Activated T-cell treated with anti-CD3 and anti-CD28 coated beads, Interleukin-2, amount 50 U/mL, for 4 hours (primary cell): ENCODE results near the gene ENOX1. TPM values are rescaled to one million over a fixed set of nuclear protein-coding genes. Genes with fewer than 3 reads are reported as not detected.

Experiments
- ATAC-seq, 2 donors: fragments of 200-7000 bp; cut with Tn5 transposase; one replicate each; pipeline ENCODE4 v1.10.0; 2021
- DNase-seq: peaks from one replicate; pipeline ENCODE4 v3.0.0-alpha.2; 2020
- H3K27me3 Mint-ChIP-seq: one replicate; pipeline ENCODE4 v1.8.0; 2021; ENCODE audit warnings: low read depth, mixed read lengths
- H3K36me3 Mint-ChIP-seq: one replicate; pipeline ENCODE4 v1.8.0; 2022; ENCODE audit warnings: mixed read lengths; ENCODE audit not compliant: insufficient read depth
- H3K4me1 Mint-ChIP-seq: one replicate; pipeline ENCODE4 v1.8.0; 2021; ENCODE audit warnings: low read depth, mixed read lengths
- H3K4me3 Mint-ChIP-seq: one replicate; pipeline ENCODE4 v1.8.0; 2021; ENCODE audit warnings: mild to moderate bottlenecking, moderate library complexity, mixed read lengths
- H3K9me3 Mint-ChIP-seq: one replicate; pipeline ENCODE4 v1.8.0; 2021; ENCODE audit warnings: mixed read lengths
- total RNA-seq, 3 donors: library from RNA; stranded (reverse); gene quantifications; one replicate each; pipeline ENCODE4 v1.2.1, GENCODE V29; 2021

The ENOX1 gene
- total RNA-seq, 3 donors from 2014 or later: 0.14 TPM; not detected in 2

- ATAC-seq (no peak), DNase-seq (no peak)
- Mint-ChIP-seq H3K4me1 (no peaks in the 10 kb centered on the region), H3K4me3 (no peak overlapping the region), H3K27me3 (peaks cover 5% of the 10 kb centered on the region), H3K9me3 (no peaks in the 10 kb centered on the region), H3K36me3 (no peaks in the 10 kb centered on the region)
These were observed 42.3 kb downstream of the ENOX1 start for GRCh38 chr13:43744261-43745031.

- no peak for ATAC-seq
- Mint-ChIP-seq H3K27me3 (peaks cover 7% of the 10 kb centered on the region), H3K4me3 (no peak overlapping the region), H3K36me3 (no peaks in the 10 kb centered on the region), H3K9me3 (no peaks in the 10 kb centered on the region), H3K4me1 (no peaks in the 10 kb centered on the region)
- no peak for DNase-seq
These were observed 43.9 kb downstream of the ENOX1 start for GRCh38 chr13:43742911-43743310.

- peaks cover 2% of the 10 kb centered on the region for H3K27me3 Mint-ChIP-seq
- H3K9me3 Mint-ChIP-seq: no peaks in the 10 kb centered on the region
These were observed 49.3 kb downstream of the ENOX1 start for GRCh38 chr13:43737392-43737923.

GRCh38 chr13:43732726-43733125 lies 54.0 kb downstream of the ENOX1 start:
- ATAC-seq: no peak
- Mint-ChIP-seq H3K4me3 (no peak overlapping the region), H3K4me1 (no peaks in the 10 kb centered on the region), H3K9me3 (no peaks in the 10 kb centered on the region), H3K27me3 (peaks cover 7% of the 10 kb centered on the region), H3K36me3 (no peaks in the 10 kb centered on the region)
- DNase-seq: no peak

More at GRCh38 chr13:43737392-43737923, 49.3 kb downstream of the ENOX1 start:
- H3K36me3 Mint-ChIP-seq: no peaks in the 10 kb centered on the region
- no peak overlapping the region for H3K4me3 Mint-ChIP-seq
- no peak for DNase-seq
- ATAC-seq: no peak
- H3K4me1 Mint-ChIP-seq: no peaks in the 10 kb centered on the region

GRCh38 chr13:43731296-43731695 lies 55.5 kb downstream of the ENOX1 start:
- peaks cover 7% of the 10 kb centered on the region for H3K27me3 Mint-ChIP-seq
- DNase-seq (no peak), ATAC-seq (no peak)
- no peaks in the 10 kb centered on the region for H3K9me3 Mint-ChIP-seq
- H3K4me3 Mint-ChIP-seq: no peak overlapping the region
- no peaks in the 10 kb centered on the region for H3K4me1 Mint-ChIP-seq
- no peaks in the 10 kb centered on the region for H3K36me3 Mint-ChIP-seq

- ATAC-seq: no peak
- no peaks in the 10 kb centered on the region for H3K36me3 Mint-ChIP-seq
- H3K4me1 Mint-ChIP-seq: no peaks in the 10 kb centered on the region
These were observed 56.1 kb downstream of the ENOX1 start for GRCh38 chr13:43730642-43731041.

GRCh38 chr13:43728421-43728820 lies 58.4 kb downstream of the ENOX1 start:
- no peak overlapping the region for H3K4me3 Mint-ChIP-seq
- DNase-seq: no peak
- no peak for ATAC-seq

More at GRCh38 chr13:43730642-43731041, 56.1 kb downstream of the ENOX1 start:
- DNase-seq: no peak
- no peak overlapping the region for H3K4me3 Mint-ChIP-seq
- H3K9me3 Mint-ChIP-seq: no peaks in the 10 kb centered on the region
- peaks cover 7% of the 10 kb centered on the region for H3K27me3 Mint-ChIP-seq

GRCh38 chr13:43727856-43728255 lies 58.9 kb downstream of the ENOX1 start:
- no peak for ATAC-seq
- no peaks in the 10 kb centered on the region for H3K36me3 Mint-ChIP-seq
- peaks cover 7% of the 10 kb centered on the region for H3K27me3 Mint-ChIP-seq
- H3K4me3 Mint-ChIP-seq: no peak overlapping the region
- H3K9me3 Mint-ChIP-seq: no peaks in the 10 kb centered on the region
- no peak for DNase-seq
- H3K4me1 Mint-ChIP-seq: no peaks in the 10 kb centered on the region

More at GRCh38 chr13:43728421-43728820, 58.4 kb downstream of the ENOX1 start:
- Mint-ChIP-seq H3K4me1 (no peaks in the 10 kb centered on the region), H3K9me3 (no peaks in the 10 kb centered on the region), H3K36me3 (no peaks in the 10 kb centered on the region), H3K27me3 (peaks cover 7% of the 10 kb centered on the region)

GRCh38 chr13:43725460-43725859 lies 61.3 kb downstream of the ENOX1 start:
- ATAC-seq (no peak), DNase-seq (no peak)
- no peaks in the 10 kb centered on the region for H3K4me1 Mint-ChIP-seq
- no peak overlapping the region for H3K4me3 Mint-ChIP-seq
- no peaks in the 10 kb centered on the region for H3K9me3 Mint-ChIP-seq
- H3K36me3 Mint-ChIP-seq: no peaks in the 10 kb centered on the region
- H3K27me3 Mint-ChIP-seq: no peaks in the 10 kb centered on the region

- Mint-ChIP-seq H3K4me3 (no peak overlapping the region), H3K9me3 (no peaks in the 10 kb centered on the region), H3K36me3 (no peaks in the 10 kb centered on the region), H3K27me3 (peaks cover 6% of the 10 kb centered on the region), H3K4me1 (no peaks in the 10 kb centered on the region)
- ATAC-seq: no peak
- no peak for DNase-seq
These were observed 65.9 kb downstream of the ENOX1 start for GRCh38 chr13:43720780-43721397.

- no peaks in the 10 kb centered on the region for H3K9me3 Mint-ChIP-seq
- no peaks in the 10 kb centered on the region for H3K36me3 Mint-ChIP-seq
- H3K27me3 Mint-ChIP-seq: peaks cover 14% of the 10 kb centered on the region
- H3K4me3 Mint-ChIP-seq: no peak overlapping the region
- H3K4me1 Mint-ChIP-seq: no peaks in the 10 kb centered on the region
- DNase-seq (no peak), ATAC-seq (no peak)
These were observed 88.0 kb downstream of the ENOX1 start for GRCh38 chr13:43698758-43699157.

- no peaks in the 10 kb centered on the region for H3K9me3 Mint-ChIP-seq
These were observed 88.8 kb downstream of the ENOX1 start for GRCh38 chr13:43698009-43698408.

GRCh38 chr13:43697323-43697722 lies 89.4 kb downstream of the ENOX1 start:
- Mint-ChIP-seq H3K36me3 (no peaks in the 10 kb centered on the region), H3K27me3 (peaks cover 9% of the 10 kb centered on the region), H3K9me3 (no peaks in the 10 kb centered on the region), H3K4me1 (no peaks in the 10 kb centered on the region), H3K4me3 (no peak overlapping the region)
- no peak for DNase-seq
- ATAC-seq: no peak

More at GRCh38 chr13:43698009-43698408, 88.8 kb downstream of the ENOX1 start:
- no peak for DNase-seq
- H3K36me3 Mint-ChIP-seq: no peaks in the 10 kb centered on the region
- no peak overlapping the region for H3K4me3 Mint-ChIP-seq
- ATAC-seq: peak; percentile 10 to 41
- peaks cover 12% of the 10 kb centered on the region for H3K27me3 Mint-ChIP-seq
- no peaks in the 10 kb centered on the region for H3K4me1 Mint-ChIP-seq

GRCh38 chr13:43694146-43694664 lies 92.6 kb downstream of the ENOX1 start:
- no peaks in the 10 kb centered on the region for H3K9me3 Mint-ChIP-seq
- H3K27me3 Mint-ChIP-seq: peaks cover 6% of the 10 kb centered on the region
- H3K4me3 Mint-ChIP-seq: no peak overlapping the region
- DNase-seq: no peak
- H3K4me1 Mint-ChIP-seq: no peaks in the 10 kb centered on the region
- ATAC-seq: no peak
- no peaks in the 10 kb centered on the region for H3K36me3 Mint-ChIP-seq
